Lung (tissue), 12 donors: ENCODE results near the gene TMEM87A. TPM values are rescaled to one million over a fixed set of nuclear protein-coding genes. Genes with fewer than 3 reads are reported as not detected.

Experiments
- ATAC-seq: fragments of 200-7000 bp; cut with Tn5 transposase; one replicate; pipeline ENCODE4 v1.9.1; 2020; ENCODE audit warnings: moderate number of reproducible peaks; ENCODE audit not compliant: insufficient read depth, low FRiP score
- DNase-seq, 3 donors: peaks; one replicate each; pipeline ENCODE4 v3.0.0-alpha.2; 2013 to 2017
- H3K27ac ChIP-seq, 2 donors: one replicate each; pipeline ENCODE4 v1.5.1; 2013; ENCODE audit warnings: mild to moderate bottlenecking in 2 of 2, moderate library complexity in 2 of 2, control low read depth in 1 of 2, inconsistent platforms in 1 of 2, low read depth in 1 of 2, low read length in 1 of 2
- H3K27me3 ChIP-seq, 3 donors: one replicate each; pipeline ENCODE4 v1.5.1; 2013; ENCODE audit warnings: low read length in 2 of 3; ENCODE audit not compliant: control insufficient read depth in 3 of 3, insufficient read depth in 3 of 3
- H3K36me3 ChIP-seq, 4 donors: one replicate each; pipeline ENCODE4 v1.5.1; 2013; ENCODE audit warnings: low read length in 4 of 4, mild to moderate bottlenecking in 1 of 4, moderate library complexity in 1 of 4; ENCODE audit not compliant: control insufficient read depth in 4 of 4, insufficient read depth in 4 of 4
- H3K4me1 ChIP-seq, 5 donors: one replicate each; pipeline ENCODE4 v1.5.1; 2013; ENCODE audit warnings: low read length in 5 of 5, mild to moderate bottlenecking in 2 of 5, moderate library complexity in 1 of 5; ENCODE audit not compliant: control insufficient read depth in 5 of 5, insufficient read depth in 5 of 5
- H3K4me3 ChIP-seq: one replicate; pipeline ENCODE4 v1.5.1; 2013; ENCODE audit warnings: mild to moderate bottlenecking, control low read depth, moderate library complexity
- H3K9ac ChIP-seq, 2 donors: one replicate each; pipeline ENCODE4 v1.5.1; 2013; ENCODE audit warnings: low read length in 2 of 2, control low read depth in 1 of 2; ENCODE audit not compliant: insufficient read depth in 1 of 2
- H3K9me3 ChIP-seq, 4 donors: one replicate each; pipeline ENCODE4 v1.5.1; 2013; ENCODE audit warnings: low read length in 3 of 4, mild to moderate bottlenecking in 1 of 4, moderate library complexity in 1 of 4; ENCODE audit not compliant: control insufficient read depth in 4 of 4, insufficient read depth in 3 of 4
- CTCF ChIP-seq: IDR thresholded peaks from 2 replicates; pipeline ENCODE4 v1.5.1; 2012; ENCODE audit warnings: mild to moderate bottlenecking; ENCODE audit errors: control extremely low read depth, extremely low read depth
- WGBS, 2 donors: extraction: QIAGEN DNeasy Blood & Tissue Kit; methylation state at CpG; one replicate each; pipeline ENCODE4 v1.1.7; 2013; 5-methylcytosine and 5-hydroxymethylcytosine counted together
- polyA plus RNA-seq, 2 donors: library from polyadenylated mRNA; stranded (reverse); fragments of 200-250 nt; gene quantifications; one replicate each; pipeline ENCODE4 v1.2.1, GENCODE V29; 2013
- total RNA-seq, 2 donors: library from RNA; depleted of rRNA in 1 of 2; stranded (reverse); fragments of >200 nt in 1 of 2; gene quantifications; one replicate each; pipeline ENCODE4 v1.2.1, GENCODE V29; 2014 to 2021
- donor health status: control.
- donor health status: control.
- donor health status: Bipolar disorder and iron deficiency.
- donor health status: healthy.
- donor health status: DM: yes; HTN: yes; CAD: no.

TMEM87A gene
- total and polyA plus RNA-seq, 4 donors: 50.3 to 196 (median 86.9) TPM

GRCh38 chr15:42213511-42213910 lies 59.7 kb downstream of the TMEM87A start:
- H3K27me3 ChIP-seq: no peaks in the 10 kb centered on the region
- DNase-seq (no peak), ATAC-seq (no peak)
- peaks cover 0 to 5% (median 3%) of the 10 kb centered on the region in 5 donors for H3K4me1 ChIP-seq
- H3K9me3 ChIP-seq: no peaks in the 10 kb centered on the region
- peaks cover 17 to 42% (median 19%) of the 10 kb centered on the region in 4 donors for H3K36me3 ChIP-seq
- no peak overlapping the region for H3K9ac ChIP-seq
- no peak overlapping the region for H3K27ac ChIP-seq
- H3K4me3 ChIP-seq: no peak overlapping the region
- no peak for TF ChIP-seq CTCF

- no peaks in the 10 kb centered on the region for H3K27me3 ChIP-seq
- DNase-seq (peak; percentile 39 to 66 (median 41)), ATAC-seq (no peak)
- H3K36me3 ChIP-seq: peaks cover 10 to 33% (median 12%) of the 10 kb centered on the region in 4 donors
- TF ChIP-seq CTCF: no peak
- no peaks in the 10 kb centered on the region for H3K9me3 ChIP-seq
- peaks cover 2 to 19% (median 14%) of the 10 kb centered on the region in 5 donors for H3K4me1 ChIP-seq
- no peak overlapping the region for H3K9ac ChIP-seq
- no peak overlapping the region for H3K4me3 ChIP-seq
- H3K27ac ChIP-seq: peak overlapping the region in 1 of 2 donors; percentile 47
- 43 to 59% methylated on average over 4 of the region's 4 CpGs for WGBS, 2 donors
These were observed 62.5 kb downstream of the TMEM87A start for GRCh38 chr15:42210696-42211095.

GRCh38 chr15:42207674-42208579 lies 65.3 kb downstream of the TMEM87A start, which contains the start of gene VPS39:
Gene VPS39 (minus strand): TSS chr15:42208304. CDS start chr15:42208153, 151 bp downstream.
- peak; percentile 88 for ATAC-seq
- Histone ChIP-seq H3K27me3 (no peaks in the 10 kb centered on the region), H3K27ac (peak within 1 kb of the TSS; percentile 50 to 99), H3K9ac (peak within 1 kb of the TSS; percentile 92 to 97), H3K36me3 (peaks cover 2 to 22% (median 11%) of the 10 kb centered on the region in 4 donors), H3K9me3 (no peaks in the 10 kb centered on the region), H3K4me1 (peaks cover 2 to 19% (median 14%) of the 10 kb centered on the region in 5 donors), H3K4me3 (peak within 1 kb of the TSS; percentile 100)
- no peak for TF ChIP-seq CTCF
- peak; percentile 91 to 94 (median 92) for DNase-seq
- WGBS, 2 donors: 2% methylated on average over 45 of the region's 45 CpGs
